C4-2B (cell line): Measurements from ENCODE around the gene ELL.

Source experiments
- H3K27ac ChIP-seq: fragments of 450-650 bp; 2 replicates; pipeline ENCODE4 v1.5.1; 2017
- ZFX ChIP-seq: fragments of 450-650 bp; IDR thresholded peaks from 2 replicates; pipeline ENCODE4 v1.6.1; 2017
- TF ChIP-seq, protein P1 (sequence below): fragments of 450-650 bp; conservative IDR thresholded peaks from 2 replicates; pipeline ENCODE4 v1.5.1; 2017; ENCODE audit warnings: mild to moderate bottlenecking

The ELL gene

DNA sequence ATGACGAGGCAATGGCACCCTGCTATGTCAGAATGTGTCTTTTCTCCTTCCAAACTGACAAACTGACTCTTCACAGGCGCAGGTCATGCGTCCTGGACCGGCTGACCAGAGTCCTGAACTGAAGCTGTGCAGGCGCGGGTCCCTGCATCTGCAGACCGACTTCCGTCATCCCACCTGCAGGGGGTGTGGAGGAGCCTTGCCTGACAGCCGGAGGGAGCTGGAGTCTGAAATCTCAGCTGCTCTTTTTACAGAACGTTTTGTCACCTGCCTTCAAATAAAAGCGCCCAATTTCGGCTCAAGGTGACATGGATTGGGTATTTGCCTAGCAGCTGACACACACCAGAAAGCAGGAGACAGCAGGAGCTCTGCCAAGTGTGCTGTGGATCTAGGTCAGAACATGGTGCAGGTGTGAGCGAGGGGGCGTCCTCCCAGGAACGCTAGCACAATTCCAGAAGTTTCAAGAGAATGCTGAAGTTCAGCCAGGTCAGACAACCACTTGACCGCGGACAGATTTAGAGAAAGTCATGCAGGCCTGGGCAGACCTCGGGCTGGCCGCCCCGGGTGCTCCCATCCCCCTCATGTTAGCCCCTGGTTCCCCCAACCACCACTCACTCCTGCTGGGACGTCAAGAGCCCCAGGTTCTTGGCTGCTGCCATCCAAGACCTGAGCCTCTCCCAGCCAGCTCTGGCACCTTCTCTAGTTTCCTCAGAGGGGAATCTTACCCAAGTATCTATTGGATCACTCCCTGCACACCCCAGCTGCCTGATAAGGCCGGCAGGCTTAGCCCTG is 32.8 kb downstream of the ELL start:
- TF ChIP-seq, protein P1, sequence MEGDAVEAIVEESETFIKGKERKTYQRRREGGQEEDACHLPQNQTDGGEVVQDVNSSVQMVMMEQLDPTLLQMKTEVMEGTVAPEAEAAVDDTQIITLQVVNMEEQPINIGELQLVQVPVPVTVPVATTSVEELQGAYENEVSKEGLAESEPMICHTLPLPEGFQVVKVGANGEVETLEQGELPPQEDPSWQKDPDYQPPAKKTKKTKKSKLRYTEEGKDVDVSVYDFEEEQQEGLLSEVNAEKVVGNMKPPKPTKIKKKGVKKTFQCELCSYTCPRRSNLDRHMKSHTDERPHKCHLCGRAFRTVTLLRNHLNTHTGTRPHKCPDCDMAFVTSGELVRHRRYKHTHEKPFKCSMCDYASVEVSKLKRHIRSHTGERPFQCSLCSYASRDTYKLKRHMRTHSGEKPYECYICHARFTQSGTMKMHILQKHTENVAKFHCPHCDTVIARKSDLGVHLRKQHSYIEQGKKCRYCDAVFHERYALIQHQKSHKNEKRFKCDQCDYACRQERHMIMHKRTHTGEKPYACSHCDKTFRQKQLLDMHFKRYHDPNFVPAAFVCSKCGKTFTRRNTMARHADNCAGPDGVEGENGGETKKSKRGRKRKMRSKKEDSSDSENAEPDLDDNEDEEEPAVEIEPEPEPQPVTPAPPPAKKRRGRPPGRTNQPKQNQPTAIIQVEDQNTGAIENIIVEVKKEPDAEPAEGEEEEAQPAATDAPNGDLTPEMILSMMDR, result peak; percentile 50; the same call in 1 of the 2 replicates
- no peak for TF ChIP-seq ZFX
- H3K27ac ChIP-seq, result peak overlapping the region; percentile 67

- TF ChIP-seq, protein P1, result peak; percentile 69
- no peak for TF ChIP-seq ZFX
These were observed 33.5 kb downstream of the ELL start for GRCh38 chr19:18488403-18488723.

GRCh38 chr19:18487576-18488402 is 34.1 kb downstream of the ELL start:
- TF ChIP-seq, protein P1, result no peak
- TF ChIP-seq ZFX, result no peak
- peak overlapping the region; percentile 67 for H3K27ac ChIP-seq

More at GRCh38 chr19:18488403-18488723, 33.5 kb downstream of the ELL start:
- H3K27ac ChIP-seq, result peak overlapping the region; percentile 67

GRCh38 chr19:18486746-18487145 is 35.1 kb downstream of the ELL start:
- peak overlapping the region; percentile 67; the same call in 1 of the 2 replicates for H3K27ac ChIP-seq
- TF ChIP-seq, protein P1, result no peak
- no peak for TF ChIP-seq ZFX

DNA sequence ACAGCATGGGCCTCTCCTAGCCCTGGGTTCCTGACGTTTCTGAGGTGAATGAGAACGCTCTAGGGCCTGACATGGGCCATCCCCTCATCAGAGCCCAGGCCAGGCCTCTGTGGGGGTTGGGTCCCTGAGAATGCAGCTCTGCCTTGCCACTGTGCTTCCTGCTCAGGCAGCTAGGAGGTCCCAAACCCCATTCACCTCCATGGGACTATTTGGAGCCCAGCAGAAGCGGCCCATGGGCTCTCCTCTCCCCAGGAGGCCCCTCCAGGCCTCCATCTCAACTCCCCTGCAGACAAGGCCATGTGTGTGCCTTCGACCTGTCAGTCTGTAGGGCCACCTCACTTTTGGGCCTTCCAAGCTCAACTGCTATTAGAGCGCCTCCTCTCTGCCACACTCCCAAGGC is 36.9 kb downstream of the ELL start:
- TF ChIP-seq, protein P1, result no peak
- TF ChIP-seq ZFX, result no peak

DNA sequence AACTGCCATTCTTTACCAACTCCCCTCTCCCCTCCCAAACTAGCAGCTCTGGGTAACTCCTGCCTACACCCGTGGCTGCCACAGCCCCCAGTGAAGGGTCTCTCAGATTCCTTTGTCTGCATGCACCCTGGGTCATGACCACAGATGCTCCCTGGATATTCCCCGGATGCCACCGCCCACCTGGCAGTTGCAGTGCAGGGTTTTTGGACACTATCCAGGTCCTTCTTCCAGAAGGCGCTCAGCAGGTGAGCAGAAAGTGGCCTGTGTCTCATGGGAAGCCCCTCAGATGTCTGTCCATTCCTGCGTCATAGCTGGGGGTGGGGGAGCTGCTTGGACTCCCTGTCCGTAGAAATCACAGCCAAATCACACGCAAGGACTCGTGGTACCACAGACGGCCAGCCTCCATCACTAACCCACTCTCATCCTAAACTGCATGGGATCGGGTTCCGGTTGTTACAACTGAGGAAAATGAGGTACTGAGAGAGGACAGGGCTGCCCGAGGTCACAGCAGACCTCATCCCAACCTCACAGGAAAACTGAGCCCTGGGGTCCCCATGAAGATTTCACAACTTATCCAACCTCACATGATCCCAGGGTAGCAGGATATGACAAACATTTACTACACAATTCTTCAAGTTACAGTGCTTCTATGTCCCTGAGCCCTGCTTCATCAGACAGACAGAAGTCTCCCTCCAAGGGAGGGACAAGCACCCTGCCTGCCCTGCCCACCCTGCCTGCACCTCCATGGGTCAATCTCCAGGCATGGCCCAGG is 38.6 kb downstream of the ELL start:
- TF ChIP-seq, protein P1, result no peak
- TF ChIP-seq ZFX, result no peak
- H3K27ac ChIP-seq, result no peak overlapping the region

More for the DNA sequence above, 36.9 kb downstream of the ELL start:
- no peak overlapping the region for H3K27ac ChIP-seq
